PC-9 (cell line): ENCODE measurements around the gene CNTNAP2. TPM values are rescaled to one million over a fixed set of nuclear protein-coding genes. Genes with fewer than 3 reads are reported as not detected.

Experiments
- BruUV-seq: library from RNA; stranded (reverse); fragments of 400-500 nt; replicated peaks from 2 replicates; lab custom pipeline; 2021; lab: Mats Ljungman, UMichigan
- CTCF ChIA-PET: fragments of 300-600 bp; sonication (Branson Sonifier 250); formaldehyde crosslinking; loops from one replicate; lab custom pipeline; 2022; ENCODE audit warnings: antibody characterized with exemption; lab: Charles Lee
- POLR2A ChIA-PET: fragments of 300-600 bp; sonication (Branson Sonifier 250); formaldehyde crosslinking; loops from one replicate; lab custom pipeline; 2022; ENCODE audit warnings: antibody characterized with exemption; ENCODE audit not compliant: unreplicated experiment; lab: Charles Lee
- DNase-seq, 2 experiments: peaks; one replicate each; pipeline versions ENCODE4 v3.0.0 to v3.0.0-alpha.2; 2015 to 2022; ENCODE audit warnings: mixed read lengths in 1 of 2
- H2AFZ ChIP-seq: fragments of 200-600 bp; sonication (generic); 2 replicates; pipeline ENCODE4 v1.8.1; 2017; ENCODE audit warnings: antibody characterized with exemption
- H3F3A ChIP-seq: fragments of 200-600 bp; sonication (generic); 2 replicates; pipeline ENCODE4 v1.8.1; 2017; ENCODE audit warnings: antibody characterized with exemption, mild to moderate bottlenecking, low read depth; ENCODE audit not compliant: insufficient read depth
- H3K27ac ChIP-seq: fragments of 200-600 bp; sonication (generic); 2 replicates; pipeline ENCODE4 v1.6.1; 2016; ENCODE audit warnings: mixed run types
- H3K27me3 ChIP-seq: fragments of 200-600 bp; sonication (generic); 2 replicates; pipeline ENCODE4 v1.6.1; 2016; ENCODE audit warnings: low read depth, mixed run types; ENCODE audit not compliant: insufficient read depth
- H3K36me3 ChIP-seq: fragments of 200-600 bp; sonication (generic); 2 replicates; pipeline ENCODE4 v1.6.1; 2016; ENCODE audit warnings: low read depth, mixed run types
- H3K4me1 ChIP-seq: fragments of 200-600 bp; sonication (generic); replicated peaks from 2 replicates; pipeline ENCODE4 v1.6.1; 2016; ENCODE audit warnings: mixed run types; ENCODE audit not compliant: insufficient read depth
- H3K4me2 ChIP-seq: fragments of 200-600 bp; sonication (generic); 2 replicates; pipeline ENCODE4 v1.6.1; 2017; ENCODE audit warnings: mixed run types
- H3K4me3 ChIP-seq: fragments of 200-600 bp; sonication (generic); 2 replicates; pipeline ENCODE4 v1.6.1; 2016; ENCODE audit warnings: mixed run types
- H3K79me2 ChIP-seq: fragments of 200-600 bp; sonication (generic); 2 replicates; pipeline ENCODE4 v1.6.1; 2017; ENCODE audit warnings: low read depth, mixed run types
- H3K9me2 ChIP-seq: fragments of 200-600 bp; sonication (generic); 2 replicates; pipeline ENCODE4 v1.8.1; 2017; ENCODE audit warnings: mild to moderate bottlenecking; ENCODE audit not compliant: insufficient read depth
- H3K9me3 ChIP-seq: fragments of 200-600 bp; sonication (generic); 2 replicates; pipeline ENCODE4 v1.8.1; 2016; ENCODE audit warnings: low read depth; ENCODE audit not compliant: insufficient read depth
- H4K20me1 ChIP-seq: fragments of 200-600 bp; sonication (generic); 2 replicates; pipeline ENCODE4 v1.8.1; 2017; ENCODE audit not compliant: insufficient read depth
- EZH2 ChIP-seq: fragments of 200-600 bp; sonication (generic); IDR thresholded peaks from 2 replicates; pipeline ENCODE4 v1.8.0; 2017; ENCODE audit warnings: antibody characterized with exemption, low read depth
- intact Hi-C: fragments of 100-400 bp; cut with micrococcal nuclease; formaldehyde crosslinking; loops from one replicate; pipeline ENCODE4 v1.10.0; 2022; ENCODE audit not compliant: unreplicated experiment
- total RNA-seq: library from RNA; stranded (reverse); gene quantifications from 2 replicates; pipeline ENCODE4 v1.2.3, GENCODE V29; 2021
- TF ChIP-seq, protein P1 (sequence below): fragments of 200-600 bp; sonication (generic); conservative IDR thresholded peaks from 2 replicates; pipeline ENCODE4 v1.6.1; 2017; ENCODE audit warnings: mixed run types, antibody characterized with exemption, mild to moderate bottlenecking, moderate library complexity

CNTNAP2 gene
- total RNA-seq, 1 experiment from 2014 or later: not detected

- H3K4me3 ChIP-seq: no peak overlapping the region
- no peak for TF ChIP-seq EZH2
- TF ChIP-seq, protein P1, sequence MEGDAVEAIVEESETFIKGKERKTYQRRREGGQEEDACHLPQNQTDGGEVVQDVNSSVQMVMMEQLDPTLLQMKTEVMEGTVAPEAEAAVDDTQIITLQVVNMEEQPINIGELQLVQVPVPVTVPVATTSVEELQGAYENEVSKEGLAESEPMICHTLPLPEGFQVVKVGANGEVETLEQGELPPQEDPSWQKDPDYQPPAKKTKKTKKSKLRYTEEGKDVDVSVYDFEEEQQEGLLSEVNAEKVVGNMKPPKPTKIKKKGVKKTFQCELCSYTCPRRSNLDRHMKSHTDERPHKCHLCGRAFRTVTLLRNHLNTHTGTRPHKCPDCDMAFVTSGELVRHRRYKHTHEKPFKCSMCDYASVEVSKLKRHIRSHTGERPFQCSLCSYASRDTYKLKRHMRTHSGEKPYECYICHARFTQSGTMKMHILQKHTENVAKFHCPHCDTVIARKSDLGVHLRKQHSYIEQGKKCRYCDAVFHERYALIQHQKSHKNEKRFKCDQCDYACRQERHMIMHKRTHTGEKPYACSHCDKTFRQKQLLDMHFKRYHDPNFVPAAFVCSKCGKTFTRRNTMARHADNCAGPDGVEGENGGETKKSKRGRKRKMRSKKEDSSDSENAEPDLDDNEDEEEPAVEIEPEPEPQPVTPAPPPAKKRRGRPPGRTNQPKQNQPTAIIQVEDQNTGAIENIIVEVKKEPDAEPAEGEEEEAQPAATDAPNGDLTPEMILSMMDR: no peak
- no peaks in the 10 kb centered on the region for H4K20me1 ChIP-seq
- no peaks in the 10 kb centered on the region for H3K27me3 ChIP-seq
- no peaks in the 10 kb centered on the region for H3K79me2 ChIP-seq
- no peaks in the 10 kb centered on the region for H3K9me2 ChIP-seq
- CTCF ChIA-PET: no interaction called here
- no peak for DNase-seq
- BruUV-seq: no TSS peak
- H2AFZ ChIP-seq: no peak overlapping the region
- no peak overlapping the region for H3K4me2 ChIP-seq
- intact Hi-C loops: no loop called here
- H3K27ac ChIP-seq: no peak overlapping the region
- no peaks in the 10 kb centered on the region for H3K4me1 ChIP-seq
- no peaks in the 10 kb centered on the region for H3K36me3 ChIP-seq
- no peaks in the 10 kb centered on the region for H3F3A ChIP-seq
- POLR2A ChIA-PET: no interaction called here
- no peaks in the 10 kb centered on the region for H3K9me3 ChIP-seq
Measured at GRCh38 chr7:147992698-147993097, 1876.1 kb downstream of the CNTNAP2 start.

GRCh38 chr7:147997636-147998035 lies 1881.0 kb downstream of the CNTNAP2 start:
- ChIA-PET CTCF (no interaction called here), POLR2A (no interaction called here)
- H3K27ac ChIP-seq: no peak overlapping the region
- no TSS peak for BruUV-seq
- intact Hi-C loops: no loop called here
- H3K9me3 ChIP-seq: no peaks in the 10 kb centered on the region
- no peaks in the 10 kb centered on the region for H3K36me3 ChIP-seq
- H3K27me3 ChIP-seq: peaks cover 28% of the 10 kb centered on the region
- DNase-seq: no peak
- no peaks in the 10 kb centered on the region for H3F3A ChIP-seq
- no peaks in the 10 kb centered on the region for H3K9me2 ChIP-seq
- no peak overlapping the region for H3K4me3 ChIP-seq
- H2AFZ ChIP-seq: no peak overlapping the region
- no peak for TF ChIP-seq EZH2
- TF ChIP-seq, protein P1: no peak
- H3K4me2 ChIP-seq: no peak overlapping the region
- H4K20me1 ChIP-seq: no peaks in the 10 kb centered on the region
- H3K4me1 ChIP-seq: no peaks in the 10 kb centered on the region
- H3K79me2 ChIP-seq: no peaks in the 10 kb centered on the region

DNA sequence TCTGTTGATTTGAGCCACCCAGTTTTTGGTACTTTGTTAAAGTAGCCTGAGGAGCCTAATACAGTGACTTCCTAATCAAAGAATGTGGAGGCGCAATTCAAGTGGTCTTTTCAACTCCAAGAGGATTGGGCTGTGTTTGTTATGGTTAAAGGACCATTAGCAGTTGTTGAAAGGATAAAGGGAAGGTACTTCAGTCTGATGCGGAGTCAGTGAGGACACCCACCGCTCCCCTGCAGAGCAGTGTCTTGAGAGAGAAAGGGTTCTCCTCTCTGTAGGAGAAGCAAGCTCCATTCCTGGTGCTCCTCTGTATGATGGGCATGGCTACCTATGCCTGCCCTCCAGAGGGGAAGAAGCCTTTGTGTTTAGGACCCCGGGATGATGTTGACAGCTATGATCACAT lies 1883.4 kb downstream of the CNTNAP2 start:
- no TSS peak for BruUV-seq

More for the DNA sequence above, 1883.4 kb downstream of the CNTNAP2 start:
- H4K20me1 ChIP-seq: no peaks in the 10 kb centered on the region
- no peaks in the 10 kb centered on the region for H3F3A ChIP-seq
- no peak for TF ChIP-seq EZH2
- TF ChIP-seq, protein P1: no peak
- peaks cover 28% of the 10 kb centered on the region for H3K27me3 ChIP-seq
- H3K36me3 ChIP-seq: no peaks in the 10 kb centered on the region
- H3K9me2 ChIP-seq: no peaks in the 10 kb centered on the region
- no peak for DNase-seq
- no peak overlapping the region for H3K27ac ChIP-seq
- no peak overlapping the region for H3K4me3 ChIP-seq
- H3K4me2 ChIP-seq: no peak overlapping the region
- intact Hi-C loops: no loop called here
- H3K9me3 ChIP-seq: no peaks in the 10 kb centered on the region
- POLR2A ChIA-PET: no interaction called here
- H2AFZ ChIP-seq: no peak overlapping the region
- CTCF ChIA-PET: no interaction called here
- H3K79me2 ChIP-seq: no peaks in the 10 kb centered on the region
- no peaks in the 10 kb centered on the region for H3K4me1 ChIP-seq
